Measurements from ENCODE around the gene TEKT1.

DNA sequence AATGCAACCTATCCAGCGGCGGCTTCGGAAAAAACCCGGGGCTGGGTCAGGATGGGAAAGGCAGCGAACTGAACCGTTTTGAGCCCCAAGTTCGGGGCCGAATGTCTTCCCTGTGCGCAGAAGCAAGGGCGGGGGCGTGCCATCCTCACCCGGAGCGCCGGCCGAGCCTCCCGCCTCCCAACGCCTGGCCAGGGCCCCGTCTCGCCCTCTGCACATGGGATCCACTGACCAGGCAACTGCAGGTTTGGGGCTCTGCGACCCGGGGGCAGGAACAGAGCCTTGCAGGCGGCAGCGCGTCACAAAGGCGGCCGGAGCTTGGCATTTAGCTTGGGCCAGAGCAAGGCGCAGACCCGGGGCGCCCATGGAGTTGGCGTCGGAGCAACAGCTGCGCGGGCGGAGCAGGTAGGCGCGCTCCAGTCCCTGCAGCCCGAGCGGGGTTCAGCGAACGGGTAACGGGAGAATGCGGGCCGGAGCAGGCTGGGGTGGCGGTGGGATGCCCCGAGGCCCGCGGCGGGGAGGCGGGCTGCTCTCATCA, 55.6 kb downstream of the TEKT1 start, which contains the start of gene FBXO39:
- TF ChIP-seq, protein P1, sequence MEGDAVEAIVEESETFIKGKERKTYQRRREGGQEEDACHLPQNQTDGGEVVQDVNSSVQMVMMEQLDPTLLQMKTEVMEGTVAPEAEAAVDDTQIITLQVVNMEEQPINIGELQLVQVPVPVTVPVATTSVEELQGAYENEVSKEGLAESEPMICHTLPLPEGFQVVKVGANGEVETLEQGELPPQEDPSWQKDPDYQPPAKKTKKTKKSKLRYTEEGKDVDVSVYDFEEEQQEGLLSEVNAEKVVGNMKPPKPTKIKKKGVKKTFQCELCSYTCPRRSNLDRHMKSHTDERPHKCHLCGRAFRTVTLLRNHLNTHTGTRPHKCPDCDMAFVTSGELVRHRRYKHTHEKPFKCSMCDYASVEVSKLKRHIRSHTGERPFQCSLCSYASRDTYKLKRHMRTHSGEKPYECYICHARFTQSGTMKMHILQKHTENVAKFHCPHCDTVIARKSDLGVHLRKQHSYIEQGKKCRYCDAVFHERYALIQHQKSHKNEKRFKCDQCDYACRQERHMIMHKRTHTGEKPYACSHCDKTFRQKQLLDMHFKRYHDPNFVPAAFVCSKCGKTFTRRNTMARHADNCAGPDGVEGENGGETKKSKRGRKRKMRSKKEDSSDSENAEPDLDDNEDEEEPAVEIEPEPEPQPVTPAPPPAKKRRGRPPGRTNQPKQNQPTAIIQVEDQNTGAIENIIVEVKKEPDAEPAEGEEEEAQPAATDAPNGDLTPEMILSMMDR (IDR thresholded peaks at IDR 0.05) = no peak
- TF ChIP-seq MAFK (IDR thresholded peaks at IDR 0.05; ENCODE audit: partially characterized antibody) (no peak), RAD21 (conservative IDR thresholded peaks at IDR 0.05 in 1 of 2, IDR thresholded peaks at IDR 0.05 in 1 of 2) (no peak), NFE2L2 (conservative IDR thresholded peaks at IDR 0.05; ENCODE audit: low read length) (no peak), CHD4 (IDR thresholded peaks at IDR 0.05; ENCODE audit: borderline replicate concordance) (no peak), EP300 (IDR thresholded peaks at IDR 0.05) (no peak), ZFP36 (IDR thresholded peaks at IDR 0.05; ENCODE audit: borderline replicate concordance, partially characterized antibody) (no peak), RNF2 (IDR thresholded peaks at IDR 0.05; ENCODE audit: borderline replicate concordance, low read depth) (no peak), POLR2A (IDR thresholded peaks at IDR 0.05; ENCODE audit: low read length) (no peak), POLR2AphosphoS2 (conservative IDR thresholded peaks at IDR 0.05; ENCODE audit: low read length) (no peak), SMC3 (IDR thresholded peaks at IDR 0.05) (no peak), HOXA7 (CRISPR knock-in tag; IDR thresholded peaks at IDR 0.05) (no peak)
- TF ChIP-seq, protein P2, sequence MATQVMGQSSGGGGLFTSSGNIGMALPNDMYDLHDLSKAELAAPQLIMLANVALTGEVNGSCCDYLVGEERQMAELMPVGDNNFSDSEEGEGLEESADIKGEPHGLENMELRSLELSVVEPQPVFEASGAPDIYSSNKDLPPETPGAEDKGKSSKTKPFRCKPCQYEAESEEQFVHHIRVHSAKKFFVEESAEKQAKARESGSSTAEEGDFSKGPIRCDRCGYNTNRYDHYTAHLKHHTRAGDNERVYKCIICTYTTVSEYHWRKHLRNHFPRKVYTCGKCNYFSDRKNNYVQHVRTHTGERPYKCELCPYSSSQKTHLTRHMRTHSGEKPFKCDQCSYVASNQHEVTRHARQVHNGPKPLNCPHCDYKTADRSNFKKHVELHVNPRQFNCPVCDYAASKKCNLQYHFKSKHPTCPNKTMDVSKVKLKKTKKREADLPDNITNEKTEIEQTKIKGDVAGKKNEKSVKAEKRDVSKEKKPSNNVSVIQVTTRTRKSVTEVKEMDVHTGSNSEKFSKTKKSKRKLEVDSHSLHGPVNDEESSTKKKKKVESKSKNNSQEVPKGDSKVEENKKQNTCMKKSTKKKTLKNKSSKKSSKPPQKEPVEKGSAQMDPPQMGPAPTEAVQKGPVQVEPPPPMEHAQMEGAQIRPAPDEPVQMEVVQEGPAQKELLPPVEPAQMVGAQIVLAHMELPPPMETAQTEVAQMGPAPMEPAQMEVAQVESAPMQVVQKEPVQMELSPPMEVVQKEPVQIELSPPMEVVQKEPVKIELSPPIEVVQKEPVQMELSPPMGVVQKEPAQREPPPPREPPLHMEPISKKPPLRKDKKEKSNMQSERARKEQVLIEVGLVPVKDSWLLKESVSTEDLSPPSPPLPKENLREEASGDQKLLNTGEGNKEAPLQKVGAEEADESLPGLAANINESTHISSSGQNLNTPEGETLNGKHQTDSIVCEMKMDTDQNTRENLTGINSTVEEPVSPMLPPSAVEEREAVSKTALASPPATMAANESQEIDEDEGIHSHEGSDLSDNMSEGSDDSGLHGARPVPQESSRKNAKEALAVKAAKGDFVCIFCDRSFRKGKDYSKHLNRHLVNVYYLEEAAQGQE (IDR thresholded peaks at IDR 0.05) = no peak
- TF ChIP-seq, protein P3, sequence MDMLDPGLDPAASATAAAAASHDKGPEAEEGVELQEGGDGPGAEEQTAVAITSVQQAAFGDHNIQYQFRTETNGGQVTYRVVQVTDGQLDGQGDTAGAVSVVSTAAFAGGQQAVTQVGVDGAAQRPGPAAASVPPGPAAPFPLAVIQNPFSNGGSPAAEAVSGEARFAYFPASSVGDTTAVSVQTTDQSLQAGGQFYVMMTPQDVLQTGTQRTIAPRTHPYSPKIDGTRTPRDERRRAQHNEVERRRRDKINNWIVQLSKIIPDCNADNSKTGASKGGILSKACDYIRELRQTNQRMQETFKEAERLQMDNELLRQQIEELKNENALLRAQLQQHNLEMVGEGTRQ (IDR thresholded peaks at IDR 0.05) = no peak

Data from A549 (cell line).